Upper lobe of left lung (tissue), 4 donors: ENCODE results near the gene HS3ST3A1.
"Not testable (repeated sequence)": the region's sequence is repeated elsewhere in the genome, so short reads cannot be mapped to it uniquely, and the experiment has no call there.

ENCODE experiments used
- CTCF ChIP-seq, 6 experiments: fragments of 450-650 bp in 4 of 6; fragments of 200-600 bp in 2 of 6; sonication (generic) in 2 of 6; IDR thresholded peaks; one replicate each; pipeline ENCODE4 v1.5.1; 2016 to 2019; ENCODE audit warnings: antibody characterized with exemption in 6 of 6
- POLR2A ChIP-seq, 4 donors: fragments of 450-650 bp; IDR thresholded peaks; one replicate each; pipeline ENCODE4 v1.5.1; 2016 to 2017; ENCODE audit warnings: antibody characterized with exemption in 4 of 4, mild to moderate bottlenecking in 2 of 4
- POLR2AphosphoS5 ChIP-seq, 2 donors: sonication (generic); formaldehyde crosslinking; IDR thresholded peaks; one replicate each; pipeline ENCODE4 v1.5.1; 2017; ENCODE audit warnings: antibody characterized with exemption in 2 of 2

- not testable (repeated sequence) for TF ChIP-seq POLR2AphosphoS5, CTCF, POLR2A (IDR thresholded peaks at IDR 0.05)
These were observed 53.2 kb downstream of the HS3ST3A1 start for GRCh38 chr17:13548576-13548975.
